ENCODE measurements around the gene ASMT. TPM values are rescaled to one million over a fixed set of nuclear protein-coding genes. Genes with fewer than 3 reads are reported as not detected.

ASMT gene
- total RNA-seq, 1 donor from 2014 or later, result not detected

DNA sequence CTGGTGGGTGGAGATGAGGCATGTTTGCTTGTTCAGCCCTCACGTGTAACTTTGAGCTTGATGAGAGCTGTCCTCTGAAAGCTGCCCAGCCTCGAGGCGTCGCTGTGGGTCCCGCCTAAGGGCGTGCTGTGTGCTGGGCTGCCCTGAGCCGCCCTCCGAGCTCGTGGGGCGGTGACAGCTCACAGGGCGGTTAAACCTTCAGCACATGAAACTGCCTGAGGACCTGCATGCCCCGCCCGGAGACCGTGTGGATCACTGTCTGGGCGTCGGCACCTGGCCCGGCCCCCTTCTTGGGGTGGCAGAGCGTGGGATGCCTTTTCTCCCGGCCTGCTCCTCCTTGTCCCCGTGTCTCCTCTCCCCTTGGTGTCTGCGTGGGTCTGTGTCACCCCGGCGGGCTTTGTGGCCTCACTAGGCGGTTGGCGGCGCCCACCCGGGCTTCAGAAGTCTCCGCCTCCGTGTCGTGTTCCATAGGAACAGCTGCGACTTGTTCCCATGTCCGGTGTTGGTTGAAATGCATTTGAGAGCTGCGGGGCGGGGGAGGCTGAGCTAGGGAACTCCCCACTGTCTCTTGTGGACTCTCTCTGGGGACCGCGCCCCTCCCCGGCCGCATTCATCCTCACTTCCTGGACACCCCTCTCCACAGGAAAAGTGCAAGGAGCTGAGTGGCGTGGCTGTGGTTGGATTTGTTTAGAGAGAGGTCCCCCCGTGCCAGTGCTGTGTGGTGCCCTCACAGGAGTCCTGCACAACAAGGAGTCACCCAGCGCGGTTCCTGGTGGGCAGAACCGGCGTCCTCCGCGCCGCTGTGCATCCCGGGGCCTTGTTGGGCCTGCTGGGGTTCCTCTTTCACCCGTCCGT lies 16.6 kb upstream of the ASMT start:
- no peak for FAIRE-seq
- peaks cover 4% of the 10 kb centered on the region for H3K36me3 Mint-ChIP-seq (ENCODE audit: low read depth, unreplicated experiment)
- Histone ChIP-seq H3K27me3 (ENCODE audit: insufficient read depth, low read length) (no peaks in the 10 kb centered on the region), H3K9ac (ENCODE audit: low read length) (no peak overlapping the region), H3K9me3 (ENCODE audit: insufficient read depth, low read depth, low read length) (no peaks in the 10 kb centered on the region), H3K27ac (ENCODE audit: low read depth, low read length) (no peak overlapping the region), H3K36me3 (ENCODE audit: insufficient read depth, low read length) (peaks cover 27% of the 10 kb centered on the region), H3K79me2 (ENCODE audit: insufficient read depth, low read length) (peaks cover 70% of the 10 kb centered on the region), H4K20me1 (ENCODE audit: insufficient read depth, low read length) (peaks cover 78% of the 10 kb centered on the region), H2AFZ (ENCODE audit: low read depth, low read length) (no peak overlapping the region), H3K4me1 (ENCODE audit: insufficient read depth, low read length) (peaks cover 2% of the 10 kb centered on the region), H3K4me2 (ENCODE audit: low read length) (no peak overlapping the region), H3K4me3 (ENCODE audit: insufficient read depth, low read depth, low read length) (no peak overlapping the region)
- no peaks in the 10 kb centered on the region for H3K4me1 Mint-ChIP-seq (ENCODE audit: low read depth, unreplicated experiment)
- DNase-seq (ENCODE audit: low read depth), result no peak
- no peak overlapping the region for H3K4me3 Mint-ChIP-seq (ENCODE audit: unreplicated experiment)
- no peak for TF ChIP-seq EZH2 (IDR thresholded peaks at IDR 0.05; ENCODE audit: insufficient read depth, low read length)
- TF ChIP-seq, protein P1, sequence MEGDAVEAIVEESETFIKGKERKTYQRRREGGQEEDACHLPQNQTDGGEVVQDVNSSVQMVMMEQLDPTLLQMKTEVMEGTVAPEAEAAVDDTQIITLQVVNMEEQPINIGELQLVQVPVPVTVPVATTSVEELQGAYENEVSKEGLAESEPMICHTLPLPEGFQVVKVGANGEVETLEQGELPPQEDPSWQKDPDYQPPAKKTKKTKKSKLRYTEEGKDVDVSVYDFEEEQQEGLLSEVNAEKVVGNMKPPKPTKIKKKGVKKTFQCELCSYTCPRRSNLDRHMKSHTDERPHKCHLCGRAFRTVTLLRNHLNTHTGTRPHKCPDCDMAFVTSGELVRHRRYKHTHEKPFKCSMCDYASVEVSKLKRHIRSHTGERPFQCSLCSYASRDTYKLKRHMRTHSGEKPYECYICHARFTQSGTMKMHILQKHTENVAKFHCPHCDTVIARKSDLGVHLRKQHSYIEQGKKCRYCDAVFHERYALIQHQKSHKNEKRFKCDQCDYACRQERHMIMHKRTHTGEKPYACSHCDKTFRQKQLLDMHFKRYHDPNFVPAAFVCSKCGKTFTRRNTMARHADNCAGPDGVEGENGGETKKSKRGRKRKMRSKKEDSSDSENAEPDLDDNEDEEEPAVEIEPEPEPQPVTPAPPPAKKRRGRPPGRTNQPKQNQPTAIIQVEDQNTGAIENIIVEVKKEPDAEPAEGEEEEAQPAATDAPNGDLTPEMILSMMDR (IDR thresholded peaks at IDR 0.05; ENCODE audit: insufficient read depth, low read depth, low read length), result no peak
- peaks cover 11% of the 10 kb centered on the region for H3K9me3 Mint-ChIP-seq (ENCODE audit: unreplicated experiment)
- no peak overlapping the region for H3K27ac Mint-ChIP-seq (ENCODE audit: unreplicated experiment)
- peaks cover 8% of the 10 kb centered on the region for H3K27me3 Mint-ChIP-seq (ENCODE audit: low read depth, unreplicated experiment)

DNA sequence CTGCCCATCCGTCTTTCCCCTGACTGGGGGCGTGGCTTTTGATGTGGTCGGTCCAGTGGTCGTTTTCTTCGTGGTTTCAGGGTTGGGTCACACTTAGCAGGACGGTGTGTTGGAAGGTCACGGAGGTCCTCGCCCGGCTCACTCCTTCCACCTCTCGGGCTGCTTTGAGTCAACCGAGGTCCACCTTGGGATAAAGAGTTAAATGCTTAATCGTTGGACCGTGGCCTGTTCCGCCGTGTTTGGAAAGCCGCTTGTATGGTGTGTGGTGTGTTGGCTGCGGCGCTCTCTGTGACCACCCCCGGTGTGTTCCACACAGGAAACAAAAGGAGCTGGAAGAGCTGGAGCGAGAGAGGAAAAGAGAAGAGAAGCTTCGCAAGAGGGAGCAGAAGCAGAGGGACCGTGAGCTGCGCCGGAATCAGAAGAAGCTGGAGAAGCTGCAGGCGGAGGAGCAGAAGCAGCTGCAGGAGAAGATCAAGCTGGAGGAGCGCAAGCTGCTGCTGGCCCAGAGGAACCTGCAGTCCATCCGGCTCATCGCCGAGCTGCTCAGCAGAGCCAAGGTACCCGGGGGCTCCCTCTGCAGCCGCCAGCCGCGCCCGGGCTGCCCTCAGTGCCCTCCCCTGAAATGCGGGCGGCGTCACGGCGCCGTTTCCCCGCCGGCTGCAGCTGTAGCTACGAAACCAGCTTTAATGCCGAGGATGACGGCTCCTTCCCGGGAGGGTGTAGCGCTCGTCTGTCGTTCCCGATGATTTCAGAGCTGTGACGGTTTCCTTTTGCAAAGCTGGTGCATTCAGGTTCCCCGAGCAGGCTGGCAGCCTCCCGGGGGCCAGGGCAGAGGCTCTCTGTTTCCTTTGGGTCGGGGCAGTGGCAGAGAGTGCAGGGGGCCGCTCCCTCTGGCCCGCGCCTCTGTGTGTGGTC lies 15.7 kb upstream of the ASMT start:
- peaks cover 24% of the 10 kb centered on the region for H3K36me3 ChIP-seq (ENCODE audit: insufficient read depth, low read length)
- TF ChIP-seq, protein P1 (IDR thresholded peaks at IDR 0.05; ENCODE audit: insufficient read depth, low read depth, low read length), result no peak
- DNase-seq (ENCODE audit: low read depth) (no peak), FAIRE-seq (no peak)
- Mint-ChIP-seq H3K4me1 (ENCODE audit: low read depth, unreplicated experiment) (no peaks in the 10 kb centered on the region), H3K36me3 (ENCODE audit: low read depth, unreplicated experiment) (peaks cover 4% of the 10 kb centered on the region), H3K4me3 (ENCODE audit: unreplicated experiment) (no peak overlapping the region), H3K9me3 (ENCODE audit: unreplicated experiment) (peaks cover 11% of the 10 kb centered on the region), H3K27ac (ENCODE audit: unreplicated experiment) (no peak overlapping the region), H3K27me3 (ENCODE audit: low read depth, unreplicated experiment) (peaks cover 8% of the 10 kb centered on the region)
- H3K4me1 ChIP-seq (ENCODE audit: insufficient read depth, low read length), result no peaks in the 10 kb centered on the region
- H4K20me1 ChIP-seq (ENCODE audit: insufficient read depth, low read length), result peaks cover 72% of the 10 kb centered on the region
- H3K9me3 ChIP-seq (ENCODE audit: insufficient read depth, low read depth, low read length), result no peaks in the 10 kb centered on the region
- H3K79me2 ChIP-seq (ENCODE audit: insufficient read depth, low read length), result peaks cover 61% of the 10 kb centered on the region
- H2AFZ ChIP-seq (ENCODE audit: low read depth, low read length), result no peak overlapping the region
- no peak overlapping the region for H3K4me3 ChIP-seq (ENCODE audit: insufficient read depth, low read depth, low read length)
- H3K4me2 ChIP-seq (ENCODE audit: low read length), result no peak overlapping the region
- H3K27me3 ChIP-seq (ENCODE audit: insufficient read depth, low read length), result no peaks in the 10 kb centered on the region
- no peak overlapping the region for H3K27ac ChIP-seq (ENCODE audit: low read depth, low read length)
- no peak overlapping the region for H3K9ac ChIP-seq (ENCODE audit: low read length)

All from astrocyte (in vitro differentiated cells and primary cell).